ENCODE data around the gene FHIT. TPM values are rescaled to one million over a fixed set of nuclear protein-coding genes. Genes with fewer than 3 reads are reported as not detected.

The FHIT gene
- total and polyA plus RNA-seq, 2 of the 4 experiments (the other 2 are of a cell fraction) = 0.07 TPM; not detected in 1

- Histone ChIP-seq H3K4me1 (ENCODE audit: control insufficient read depth, insufficient read depth, low read length) (no peaks in the 10 kb centered on the region), H3K56ac (ENCODE audit: extremely low read depth, insufficient read depth, low read length) (no peak overlapping the region), H3K9ac (ENCODE audit: low read depth, low read length) (no peak overlapping the region), H2BK120ac (ENCODE audit: low read depth, low read length) (no peak overlapping the region), H3K27me3 (ENCODE audit: control insufficient read depth, insufficient read depth, low read length) (no peaks in the 10 kb centered on the region), H3K4ac (ENCODE audit: low read depth, low read length) (no peak overlapping the region), H3K27ac (ENCODE audit: insufficient read depth, low read length) (no peak overlapping the region), H3K9me1 (ENCODE audit: insufficient read depth, low read length) (no peaks in the 10 kb centered on the region), H3K4me3 (ENCODE audit: insufficient read depth, low read depth, low read length) (no peak overlapping the region), H3K14ac (replicated peaks; ENCODE audit: low read depth, low read length) (no peak overlapping the region), H2BK20ac (ENCODE audit: low read depth, low read length) (no peak overlapping the region), H2BK15ac (ENCODE audit: low read depth, low read length) (no peak overlapping the region), H4K8ac (ENCODE audit: low read depth in 2 of 2, low read length in 2 of 2) (no peak overlapping the region), H4K20me1 (ENCODE audit: insufficient read depth, low read length) (no peaks in the 10 kb centered on the region), H2AK9ac (replicated peaks; ENCODE audit: low read depth, low read length, poor library complexity) (no peak overlapping the region), H3K36me3 (ENCODE audit: control insufficient read depth, insufficient read depth, low read length) (no peaks in the 10 kb centered on the region), H3K18ac (ENCODE audit: low read depth, low read length) (no peak overlapping the region), H3K4me2 (ENCODE audit: low read depth, low read length) (no peak overlapping the region), H4K91ac (ENCODE audit: insufficient read depth, low read depth, low read length) (no peak overlapping the region), H3K23ac (ENCODE audit: low read depth, low read length) (no peak overlapping the region), H2AK5ac (ENCODE audit: low read depth, low read length) (no peak overlapping the region), H3K79me1 (ENCODE audit: low read depth in 1 of 2, low read length in 2 of 2) (no peaks in the 10 kb centered on the region), H2BK5ac (ENCODE audit: low read depth, low read length, poor library complexity, severe bottlenecking) (no peak overlapping the region), H3K9me3 (ENCODE audit: control insufficient read depth, insufficient read depth, low read length) (peaks cover 10% of the 10 kb centered on the region; the same call in 1 of the 2 replicates), H2AFZ (replicated peaks; ENCODE audit: low read length, poor library complexity) (no peak overlapping the region), H4K5ac (ENCODE audit: low read depth, low read length) (no peak overlapping the region)
- dilution Hi-C loops (cut with HindIII; ENCODE audit: low sequenced_read_pairs, unreplicated experiment) (no loop called here), intact Hi-C loops (cut with micrococcal nuclease) (no loop called here), in situ Hi-C loops (cut with MboI; ENCODE audit: low sequenced_read_pairs) (no loop called here)
- DNase-seq (no peak), ATAC-seq (ENCODE audit: low read depth) (no peak)
- ChIA-PET CTCF (no interaction called here), POLR2A (ENCODE audit: unreplicated experiment) (no interaction called here)
- WGBS, 2 experiments (ENCODE audit: extremely low coverage in 2 of 2, insufficient read length in 1 of 2) = no CpG with 5 or more reads among the region's 2 CpGs
- TF ChIP-seq MAZ (IDR thresholded peaks at IDR 0.05; ENCODE audit: borderline replicate concordance, low read depth, low read length) (no peak), RFX5 (IDR thresholded peaks at IDR 0.05; ENCODE audit: low read depth, low read length) (no peak), NFE2L2 (IDR thresholded peaks at IDR 0.05; ENCODE audit: low read depth, low read length) (no peak), BHLHE40 (IDR thresholded peaks at IDR 0.05; ENCODE audit: low read depth, low read length) (no peak), MXI1 (IDR thresholded peaks at IDR 0.05; ENCODE audit: borderline replicate concordance, low read depth, low read length) (no peak), RCOR1 (IDR thresholded peaks at IDR 0.05; ENCODE audit: insufficient replicate concordance, low read length) (no peak), MAFK (IDR thresholded peaks at IDR 0.05; ENCODE audit: low read depth, low read length) (no peak), SMC3 (IDR thresholded peaks at IDR 0.05; ENCODE audit: low read depth, low read length) (no peak), POLR2A (IDR thresholded peaks at IDR 0.05; ENCODE audit: low read depth, low read length) (no peak), RAD21 (IDR thresholded peaks at IDR 0.05; ENCODE audit: low read length) (no peak)
- TF ChIP-seq, protein P1, sequence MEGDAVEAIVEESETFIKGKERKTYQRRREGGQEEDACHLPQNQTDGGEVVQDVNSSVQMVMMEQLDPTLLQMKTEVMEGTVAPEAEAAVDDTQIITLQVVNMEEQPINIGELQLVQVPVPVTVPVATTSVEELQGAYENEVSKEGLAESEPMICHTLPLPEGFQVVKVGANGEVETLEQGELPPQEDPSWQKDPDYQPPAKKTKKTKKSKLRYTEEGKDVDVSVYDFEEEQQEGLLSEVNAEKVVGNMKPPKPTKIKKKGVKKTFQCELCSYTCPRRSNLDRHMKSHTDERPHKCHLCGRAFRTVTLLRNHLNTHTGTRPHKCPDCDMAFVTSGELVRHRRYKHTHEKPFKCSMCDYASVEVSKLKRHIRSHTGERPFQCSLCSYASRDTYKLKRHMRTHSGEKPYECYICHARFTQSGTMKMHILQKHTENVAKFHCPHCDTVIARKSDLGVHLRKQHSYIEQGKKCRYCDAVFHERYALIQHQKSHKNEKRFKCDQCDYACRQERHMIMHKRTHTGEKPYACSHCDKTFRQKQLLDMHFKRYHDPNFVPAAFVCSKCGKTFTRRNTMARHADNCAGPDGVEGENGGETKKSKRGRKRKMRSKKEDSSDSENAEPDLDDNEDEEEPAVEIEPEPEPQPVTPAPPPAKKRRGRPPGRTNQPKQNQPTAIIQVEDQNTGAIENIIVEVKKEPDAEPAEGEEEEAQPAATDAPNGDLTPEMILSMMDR (conservative IDR thresholded peaks at IDR 0.05; ENCODE audit: low read depth, low read length) = no peak
- TF ChIP-seq, protein P2, sequence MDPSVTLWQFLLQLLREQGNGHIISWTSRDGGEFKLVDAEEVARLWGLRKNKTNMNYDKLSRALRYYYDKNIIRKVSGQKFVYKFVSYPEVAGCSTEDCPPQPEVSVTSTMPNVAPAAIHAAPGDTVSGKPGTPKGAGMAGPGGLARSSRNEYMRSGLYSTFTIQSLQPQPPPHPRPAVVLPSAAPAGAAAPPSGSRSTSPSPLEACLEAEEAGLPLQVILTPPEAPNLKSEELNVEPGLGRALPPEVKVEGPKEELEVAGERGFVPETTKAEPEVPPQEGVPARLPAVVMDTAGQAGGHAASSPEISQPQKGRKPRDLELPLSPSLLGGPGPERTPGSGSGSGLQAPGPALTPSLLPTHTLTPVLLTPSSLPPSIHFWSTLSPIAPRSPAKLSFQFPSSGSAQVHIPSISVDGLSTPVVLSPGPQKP (IDR thresholded peaks at IDR 0.05; ENCODE audit: borderline replicate concordance, low read depth, low read length) = no peak
- no TSS peak for BruUV-seq (replicated peaks)
Observed at GRCh38 chr3:60775985-60776384, 475.3 kb downstream of the FHIT start.
